HEK293 (cell line): ENCODE results near the gene AP2A1.

ENCODE experiments used
- GLI2 ChIP-seq: fragments of 450-650 bp; formaldehyde crosslinking; IDR thresholded peaks from 2 replicates; pipeline ENCODE4; 2017; ENCODE audit warnings: missing biosample characterization, missing genetic modification characterization, low read depth, borderline replicate concordance
- KLF1 ChIP-seq: fragments of 450-650 bp; formaldehyde crosslinking; IDR thresholded peaks from 2 replicates; pipeline ENCODE4 v1.5.1; 2016; ENCODE audit warnings: missing biosample characterization, missing genetic modification characterization
- SALL2 ChIP-seq: fragments of 450-650 bp; formaldehyde crosslinking; IDR thresholded peaks from 2 replicates; pipeline ENCODE4 v1.5.0; 2017; ENCODE audit warnings: missing biosample characterization, mild to moderate bottlenecking, missing genetic modification characterization, borderline replicate concordance
- WT1 ChIP-seq: fragments of 450-650 bp; formaldehyde crosslinking; IDR thresholded peaks from 2 replicates; pipeline ENCODE4 v1.5.1; 2016; ENCODE audit warnings: missing biosample characterization, missing genetic modification characterization
- ZBTB21 ChIP-seq: fragments of 450-650 bp; formaldehyde crosslinking; IDR thresholded peaks from 2 replicates; pipeline ENCODE4 v1.5.1; 2017; ENCODE audit warnings: missing biosample characterization, missing genetic modification characterization
- ZBTB49 ChIP-seq: fragments of 450-650 bp; formaldehyde crosslinking; IDR thresholded peaks from 2 replicates; pipeline ENCODE4 v1.5.1; 2016; ENCODE audit warnings: missing biosample characterization, missing genetic modification characterization, low read depth
- ZFP69B ChIP-seq: fragments of 450-650 bp; formaldehyde crosslinking; IDR thresholded peaks from 2 replicates; pipeline ENCODE4 v1.5.1; 2016; ENCODE audit warnings: missing biosample characterization, missing genetic modification characterization
- ZNF112 ChIP-seq: fragments of 450-650 bp; formaldehyde crosslinking; IDR thresholded peaks from 2 replicates; pipeline ENCODE4 v1.5.0; 2017; ENCODE audit warnings: missing biosample characterization, missing genetic modification characterization
- ZNF121 ChIP-seq: fragments of 450-650 bp; formaldehyde crosslinking; IDR thresholded peaks from 2 replicates; pipeline ENCODE4 v1.5.1; 2016; ENCODE audit warnings: missing biosample characterization, missing genetic modification characterization
- ZNF133 ChIP-seq: fragments of 450-650 bp; formaldehyde crosslinking; IDR thresholded peaks from 2 replicates; pipeline ENCODE4 v1.5.1; 2016; ENCODE audit warnings: missing biosample characterization, missing genetic modification characterization
- ZNF140 ChIP-seq: fragments of 450-650 bp; formaldehyde crosslinking; IDR thresholded peaks from 2 replicates; pipeline ENCODE4 v1.5.1; 2016; ENCODE audit warnings: missing biosample characterization, missing genetic modification characterization
- ZNF155 ChIP-seq: fragments of 450-650 bp; formaldehyde crosslinking; IDR thresholded peaks from 2 replicates; pipeline ENCODE4 v1.5.1; 2016; ENCODE audit warnings: missing biosample characterization, missing genetic modification characterization
- ZNF157 ChIP-seq: fragments of 450-650 bp; formaldehyde crosslinking; IDR thresholded peaks from 2 replicates; pipeline ENCODE4 v1.5.1; 2016; ENCODE audit warnings: missing biosample characterization, missing genetic modification characterization
- ZNF174 ChIP-seq: fragments of 450-650 bp; formaldehyde crosslinking; IDR thresholded peaks from 2 replicates; pipeline ENCODE4 v1.5.0; 2017; ENCODE audit warnings: missing biosample characterization, mild to moderate bottlenecking, missing genetic modification characterization
- ZNF19 ChIP-seq: fragments of 450-650 bp; formaldehyde crosslinking; IDR thresholded peaks from 2 replicates; pipeline ENCODE4; 2016; ENCODE audit warnings: missing biosample characterization, missing genetic modification characterization, low read depth
- ZNF23 ChIP-seq: fragments of 450-650 bp; formaldehyde crosslinking; IDR thresholded peaks from 2 replicates; pipeline ENCODE4 v1.5.1; 2016; ENCODE audit warnings: missing biosample characterization, missing genetic modification characterization, borderline replicate concordance
- ZNF239 ChIP-seq: fragments of 450-650 bp; formaldehyde crosslinking; IDR thresholded peaks from 2 replicates; pipeline ENCODE4 v1.5.1; 2016; ENCODE audit warnings: missing biosample characterization, missing genetic modification characterization
- ZNF248 ChIP-seq: fragments of 450-650 bp; formaldehyde crosslinking; IDR thresholded peaks from 2 replicates; pipeline ENCODE4 v1.5.1; 2017; ENCODE audit warnings: missing biosample characterization, missing genetic modification characterization
- ZNF350 ChIP-seq: fragments of 450-650 bp; formaldehyde crosslinking; IDR thresholded peaks from 2 replicates; pipeline ENCODE4 v1.5.0; 2017; ENCODE audit warnings: missing biosample characterization, mild to moderate bottlenecking, missing genetic modification characterization
- ZNF530 ChIP-seq: fragments of 450-650 bp; formaldehyde crosslinking; IDR thresholded peaks from 2 replicates; pipeline ENCODE4 v1.5.1; 2016; ENCODE audit warnings: low read depth, missing biosample characterization, missing genetic modification characterization
- ZNF558 ChIP-seq: fragments of 450-650 bp; formaldehyde crosslinking; IDR thresholded peaks from 2 replicates; pipeline ENCODE4 v1.5.1; 2016; ENCODE audit warnings: missing biosample characterization, missing genetic modification characterization
- ZNF561 ChIP-seq: fragments of 450-650 bp; IDR thresholded peaks from 2 replicates; pipeline ENCODE4 v1.5.1; 2018; ENCODE audit warnings: missing biosample characterization, missing genetic modification characterization, borderline replicate concordance
- ZNF621 ChIP-seq: fragments of 450-650 bp; formaldehyde crosslinking; IDR thresholded peaks from 2 replicates; pipeline ENCODE4 v1.5.1; 2017; ENCODE audit warnings: missing biosample characterization, missing genetic modification characterization
- ZNF792 ChIP-seq: fragments of 450-650 bp; formaldehyde crosslinking; IDR thresholded peaks from 2 replicates; pipeline ENCODE4 v1.5.1; 2016; ENCODE audit warnings: missing biosample characterization, missing genetic modification characterization
- ZNF843 ChIP-seq: fragments of 450-650 bp; formaldehyde crosslinking; IDR thresholded peaks from 2 replicates; pipeline ENCODE4 v1.5.1; 2016; ENCODE audit warnings: missing biosample characterization, missing genetic modification characterization
- ZSCAN5A ChIP-seq: fragments of 450-650 bp; formaldehyde crosslinking; IDR thresholded peaks from 2 replicates; pipeline ENCODE4 v1.5.1; 2016; ENCODE audit warnings: missing biosample characterization, missing genetic modification characterization
- TF ChIP-seq, protein P1 (sequence below): fragments of 450-650 bp; formaldehyde crosslinking; conservative IDR thresholded peaks from 2 replicates; pipeline ENCODE4 v1.5.1; 2016; ENCODE audit warnings: low read depth, missing biosample characterization, missing genetic modification characterization
- TF ChIP-seq, protein P2 (sequence below): fragments of 450-650 bp; formaldehyde crosslinking; IDR thresholded peaks from 2 replicates; pipeline ENCODE4 v1.5.1; 2016; ENCODE audit warnings: missing biosample characterization, missing genetic modification characterization

Gene AP2A1

GRCh38 chr19:49850487-49851342 is 83.9 kb downstream of the AP2A1 start, which contains the start of gene PTOV1 (continued):
- TF ChIP-seq KLF1 (tag by site-specific recombination) = 0 out of 2 replicates have a peak, but pooled peaks have one; percentile 70
- TF ChIP-seq, protein P1, sequence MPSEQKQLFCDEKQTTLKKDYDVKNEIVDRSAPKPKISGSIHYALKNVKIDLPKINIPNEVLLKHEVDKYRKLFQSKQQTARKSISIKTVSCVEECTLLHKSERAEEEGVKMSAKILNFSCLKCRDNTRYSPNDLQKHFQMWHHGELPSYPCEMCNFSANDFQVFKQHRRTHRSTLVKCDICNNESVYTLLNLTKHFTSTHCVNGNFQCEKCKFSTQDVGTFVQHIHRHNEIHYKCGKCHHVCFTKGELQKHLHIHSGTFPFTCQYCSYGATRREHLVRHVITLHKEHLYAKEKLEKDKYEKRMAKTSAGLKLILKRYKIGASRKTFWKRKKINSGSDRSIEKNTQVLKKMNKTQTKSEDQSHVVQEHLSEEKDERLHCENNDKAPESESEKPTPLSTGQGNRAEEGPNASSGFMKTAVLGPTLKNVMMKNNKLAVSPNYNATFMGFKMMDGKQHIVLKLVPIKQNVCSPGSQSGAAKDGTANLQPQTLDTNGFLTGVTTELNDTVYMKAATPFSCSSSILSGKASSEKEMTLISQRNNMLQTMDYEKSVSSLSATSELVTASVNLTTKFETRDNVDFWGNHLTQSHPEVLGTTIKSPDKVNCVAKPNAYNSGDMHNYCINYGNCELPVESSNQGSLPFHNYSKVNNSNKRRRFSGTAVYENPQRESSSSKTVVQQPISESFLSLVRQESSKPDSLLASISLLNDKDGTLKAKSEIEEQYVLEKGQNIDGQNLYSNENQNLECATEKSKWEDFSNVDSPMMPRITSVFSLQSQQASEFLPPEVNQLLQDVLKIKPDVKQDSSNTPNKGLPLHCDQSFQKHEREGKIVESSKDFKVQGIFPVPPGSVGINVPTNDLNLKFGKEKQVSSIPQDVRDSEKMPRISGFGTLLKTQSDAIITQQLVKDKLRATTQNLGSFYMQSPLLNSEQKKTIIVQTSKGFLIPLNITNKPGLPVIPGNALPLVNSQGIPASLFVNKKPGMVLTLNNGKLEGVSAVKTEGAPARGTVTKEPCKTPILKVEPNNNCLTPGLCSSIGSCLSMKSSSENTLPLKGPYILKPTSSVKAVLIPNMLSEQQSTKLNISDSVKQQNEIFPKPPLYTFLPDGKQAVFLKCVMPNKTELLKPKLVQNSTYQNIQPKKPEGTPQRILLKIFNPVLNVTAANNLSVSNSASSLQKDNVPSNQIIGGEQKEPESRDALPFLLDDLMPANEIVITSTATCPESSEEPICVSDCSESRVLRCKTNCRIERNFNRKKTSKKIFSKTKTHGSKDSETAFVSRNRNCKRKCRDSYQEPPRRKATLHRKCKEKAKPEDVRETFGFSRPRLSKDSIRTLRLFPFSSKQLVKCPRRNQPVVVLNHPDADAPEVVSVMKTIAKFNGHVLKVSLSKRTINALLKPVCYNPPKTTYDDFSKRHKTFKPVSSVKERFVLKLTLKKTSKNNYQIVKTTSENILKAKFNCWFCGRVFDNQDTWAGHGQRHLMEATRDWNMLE (tag by site-specific recombination) = no peak
- no peak for TF ChIP-seq ZNF23 (tag by site-specific recombination)
- no peak for TF ChIP-seq ZNF155 (tag by site-specific recombination)
- TF ChIP-seq ZNF558 (tag by site-specific recombination) = no peak
- TF ChIP-seq SALL2 (tag by site-specific recombination) = no peak
- TF ChIP-seq ZNF248 = no peak
- TF ChIP-seq, protein P2, sequence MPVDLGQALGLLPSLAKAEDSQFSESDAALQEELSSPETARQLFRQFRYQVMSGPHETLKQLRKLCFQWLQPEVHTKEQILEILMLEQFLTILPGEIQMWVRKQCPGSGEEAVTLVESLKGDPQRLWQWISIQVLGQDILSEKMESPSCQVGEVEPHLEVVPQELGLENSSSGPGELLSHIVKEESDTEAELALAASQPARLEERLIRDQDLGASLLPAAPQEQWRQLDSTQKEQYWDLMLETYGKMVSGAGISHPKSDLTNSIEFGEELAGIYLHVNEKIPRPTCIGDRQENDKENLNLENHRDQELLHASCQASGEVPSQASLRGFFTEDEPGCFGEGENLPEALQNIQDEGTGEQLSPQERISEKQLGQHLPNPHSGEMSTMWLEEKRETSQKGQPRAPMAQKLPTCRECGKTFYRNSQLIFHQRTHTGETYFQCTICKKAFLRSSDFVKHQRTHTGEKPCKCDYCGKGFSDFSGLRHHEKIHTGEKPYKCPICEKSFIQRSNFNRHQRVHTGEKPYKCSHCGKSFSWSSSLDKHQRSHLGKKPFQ (tag by site-specific recombination) = no peak
- TF ChIP-seq ZNF561 (tag by site-specific recombination) = peak; percentile 97
- TF ChIP-seq ZNF621 = no peak
- no peak for TF ChIP-seq ZNF133 (tag by site-specific recombination)
- no peak for TF ChIP-seq ZNF350 (tag by site-specific recombination)
- TF ChIP-seq ZNF792 (tag by site-specific recombination) = no peak
- peak; percentile 65; the same call in 1 of the 2 replicates for TF ChIP-seq WT1
- TF ChIP-seq ZNF19 = no peak
- peak; percentile 65 for TF ChIP-seq ZNF843 (tag by site-specific recombination)
- TF ChIP-seq ZNF174 (tag by site-specific recombination) = no peak
- 0 out of 2 replicates have a peak, but pooled peaks have one; percentile 24 for TF ChIP-seq ZNF121 (tag by site-specific recombination)
- TF ChIP-seq ZNF140 = no peak
- TF ChIP-seq ZBTB49 = no peak
- peak; percentile 90 for TF ChIP-seq ZFP69B
- no peak for TF ChIP-seq ZNF112 (tag by site-specific recombination)
- peak; percentile 79 for TF ChIP-seq ZNF239 (tag by site-specific recombination)
- TF ChIP-seq ZSCAN5A (tag by site-specific recombination) = 0 out of 2 replicates have a peak, but pooled peaks have one; percentile 74
- TF ChIP-seq ZNF530 = no peak
- TF ChIP-seq ZBTB21 = peak; percentile 65; the same call in 1 of the 2 replicates
- TF ChIP-seq GLI2 (tag by site-specific recombination) = no peak
- TF ChIP-seq ZNF157 = no peak
